Fibroblast of mammary gland (primary cell): ENCODE data around the gene WDR17.

Experiments
- DNase-seq: peaks from one replicate; pipeline ENCODE4 v3.0.0-alpha.2; 2010; ENCODE audit warnings: low read depth
- H3K4me3 ChIP-seq: 2 replicates; pipeline ENCODE4 v1.5.1; 2011; ENCODE audit warnings: low read depth, mild to moderate bottlenecking, low read length, moderate library complexity; ENCODE audit not compliant: control insufficient read depth
- CTCF ChIP-seq: conservative IDR thresholded peaks from 2 replicates; pipeline ENCODE4 v1.5.1; 2011; ENCODE audit warnings: low read depth, low read length, inconsistent platforms; ENCODE audit not compliant: control insufficient read depth, insufficient read depth

WDR17 gene

GRCh38 chr4:176150356-176150682, 84.7 kb downstream of the WDR17 start:
- TF ChIP-seq CTCF = peak; percentile 32
- peak; percentile 58 for DNase-seq

GRCh38 chr4:176150704-176151103, 85.1 kb downstream of the WDR17 start:
- DNase-seq = no peak
- H3K4me3 ChIP-seq = no peak overlapping the region
- no peak for TF ChIP-seq CTCF

More at GRCh38 chr4:176150356-176150682, 84.7 kb downstream of the WDR17 start:
- H3K4me3 ChIP-seq = no peak overlapping the region

GRCh38 chr4:176153124-176153523, 87.5 kb downstream of the WDR17 start:
- no peak for TF ChIP-seq CTCF
- no peak for DNase-seq
- H3K4me3 ChIP-seq = no peak overlapping the region

- no peak for TF ChIP-seq CTCF
- H3K4me3 ChIP-seq = no peak overlapping the region
- DNase-seq = peak; percentile 55
Measured at GRCh38 chr4:176156656-176157055, 91.0 kb downstream of the WDR17 start.

- H3K4me3 ChIP-seq = no peak overlapping the region
- no peak for DNase-seq
- no peak for TF ChIP-seq CTCF
Measured at GRCh38 chr4:176163041-176163440, 97.4 kb downstream of the WDR17 start.

GRCh38 chr4:176185051-176185450, 119.4 kb downstream of the WDR17 start:
- no peak overlapping the region for H3K4me3 ChIP-seq
- peak; percentile 78 for DNase-seq
- TF ChIP-seq CTCF = no peak

- TF ChIP-seq CTCF = no peak
- no peak overlapping the region for H3K4me3 ChIP-seq
- no peak for DNase-seq
Measured at GRCh38 chr4:176186067-176186466, 120.4 kb downstream of the WDR17 start.
